CD14-positive monocyte (primary cell): Measurements from ENCODE around the gene SLC39A3. TPM values are rescaled to one million over a fixed set of nuclear protein-coding genes. Genes with fewer than 3 reads are reported as not detected.

Experiments
- DNase-seq, 3 donors: peaks; one replicate each; pipeline ENCODE4 v3.0.0-alpha.2; 2011 to 2022
- H2AFZ ChIP-seq: 2 replicates; pipeline ENCODE4 v1.6.0; 2012; ENCODE audit warnings: mild to moderate bottlenecking, low read depth, low read length, inconsistent platforms; ENCODE audit not compliant: insufficient read depth, poor library complexity, severe bottlenecking
- H3K27ac ChIP-seq, 2 donors: 1 replicate in 1 of 2; 2 replicates in 1 of 2; pipeline ENCODE4 v1.5.1; 2012 to 2013; ENCODE audit warnings: low read length in 2 of 2, control low read depth in 1 of 2, inconsistent platforms in 1 of 2, low read depth in 1 of 2, mild to moderate bottlenecking in 1 of 2
- H3K27me3 ChIP-seq, 2 donors: one replicate each; pipeline versions ENCODE4 v1.6.0 to v1.6.1; 2011 to 2013; ENCODE audit warnings: low read length in 2 of 2; ENCODE audit not compliant: control insufficient read depth in 2 of 2, insufficient read depth in 2 of 2
- H3K36me3 ChIP-seq, 2 donors: replicated peaks in 1 of 2; 1 replicate in 1 of 2; 2 replicates in 1 of 2; pipeline versions ENCODE4 v1.5.1 to v1.6.1; 2012 to 2013; ENCODE audit warnings: low read length in 2 of 2, control low read depth in 1 of 2, inconsistent platforms in 1 of 2, mild to moderate bottlenecking in 1 of 2; ENCODE audit not compliant: insufficient read depth in 2 of 2, control insufficient read depth in 1 of 2
- H3K4me1 ChIP-seq, 2 donors: 1 replicate in 1 of 2; 2 replicates in 1 of 2; pipeline versions ENCODE4 v1.5.1 to v1.6.1; 2012 to 2013; ENCODE audit warnings: low read length in 2 of 2, control low read depth in 1 of 2, inconsistent platforms in 1 of 2, mild to moderate bottlenecking in 1 of 2, moderate library complexity in 1 of 2; ENCODE audit not compliant: insufficient read depth in 2 of 2, control insufficient read depth in 1 of 2
- H3K4me2 ChIP-seq: replicated peaks from 2 replicates; pipeline ENCODE3; 2012; ENCODE audit warnings: low read length, moderate library complexity, mild to moderate bottlenecking; ENCODE audit not compliant: poor library complexity, severe bottlenecking; ENCODE audit errors: extremely low read depth
- H3K4me3 ChIP-seq, 3 experiments: fragments of 200-600 bp in 1 of 3; sonication (generic) in 1 of 3; replicated peaks in 1 of 3; 1 replicate in 2 of 3; 2 replicates in 1 of 3; pipeline ENCODE4 v1.5.1; 2011 to 2013; ENCODE audit warnings: low read length in 3 of 3, mild to moderate bottlenecking in 3 of 3, control low read depth in 2 of 3, low read depth in 2 of 3, inconsistent platforms in 1 of 3, moderate library complexity in 1 of 3
- H3K79me2 ChIP-seq: 2 replicates; pipeline ENCODE4 v1.6.0; 2012; ENCODE audit warnings: mild to moderate bottlenecking, control low read depth, inconsistent platforms, low read length, moderate library complexity; ENCODE audit not compliant: insufficient read depth
- H3K9ac ChIP-seq: 2 replicates; pipeline ENCODE4 v1.6.0; 2017; ENCODE audit warnings: low read length, mild to moderate bottlenecking; ENCODE audit not compliant: insufficient read depth, poor library complexity, severe bottlenecking
- H3K9me3 ChIP-seq, 2 donors: replicated peaks in 1 of 2; 1 replicate in 1 of 2; 2 replicates in 1 of 2; pipeline versions ENCODE4 v1.5.1 to v1.6.1; 2012 to 2013; ENCODE audit warnings: low read length in 2 of 2, control low read depth in 1 of 2; ENCODE audit not compliant: control insufficient read depth in 1 of 2, insufficient read depth in 1 of 2
- H4K20me1 ChIP-seq: 2 replicates; pipeline ENCODE4 v1.6.0; 2012; ENCODE audit warnings: mild to moderate bottlenecking, low read length, control low read depth, moderate library complexity; ENCODE audit not compliant: insufficient read depth
- H3K27ac Mint-ChIP-seq, 7 donors: one replicate each; pipeline ENCODE4 v1.8.0; 2020; ENCODE audit warnings: mild to moderate bottlenecking in 7 of 7, mixed read lengths in 7 of 7, moderate library complexity in 6 of 7, inconsistent platforms in 2 of 7
- H3K27me3 Mint-ChIP-seq, 3 donors: one replicate each; pipeline ENCODE4 v1.8.0; 2021 to 2022; ENCODE audit warnings: low read depth in 3 of 3, mild to moderate bottlenecking in 3 of 3, mixed read lengths in 3 of 3, moderate library complexity in 3 of 3, inconsistent platforms in 1 of 3
- H3K36me3 Mint-ChIP-seq, 2 donors: one replicate each; pipeline ENCODE4 v1.8.0; 2020; ENCODE audit warnings: mixed read lengths in 2 of 2, inconsistent platforms in 1 of 2, mild to moderate bottlenecking in 1 of 2
- H3K4me1 Mint-ChIP-seq: one replicate; pipeline ENCODE4 v1.8.0; 2020; ENCODE audit warnings: mild to moderate bottlenecking, mixed read lengths
- H3K4me3 Mint-ChIP-seq, 2 donors: one replicate each; pipeline ENCODE4 v1.8.0; 2020; ENCODE audit warnings: mild to moderate bottlenecking in 2 of 2, mixed read lengths in 2 of 2, moderate library complexity in 1 of 2
- H3K9me3 Mint-ChIP-seq, 7 donors: one replicate each; pipeline ENCODE4 v1.8.0; 2020 to 2022; ENCODE audit warnings: mixed read lengths in 7 of 7, mild to moderate bottlenecking in 6 of 7, moderate library complexity in 6 of 7, inconsistent platforms in 2 of 7
- CTCF ChIP-seq: fragments of 200-600 bp; IDR thresholded peaks from one replicate; pipeline ENCODE4 v1.8.0; 2022; ENCODE audit warnings: antibody characterized with exemption, mild to moderate bottlenecking
- WGBS: methylation state at CpG from one replicate; pipeline ENCODE4 v1.1.5; 2013; ENCODE audit warnings: missing lambda C conversion rate; ENCODE audit not compliant: insufficient coverage; 5-methylcytosine and 5-hydroxymethylcytosine counted together
- intact Hi-C, 2 donors: fragments of 100-400 bp; cut with micrococcal nuclease; formaldehyde crosslinking; loops; one replicate each; pipeline versions ENCODE4 v1.15.0 to v1.15.1; 2023
- polyA plus RNA-seq, 3 donors: library from polyadenylated mRNA; depleted of rRNA in 1 of 3; unstranded in 2 of 3; stranded (reverse) in 1 of 3; fragments of 300-500 nt in 2 of 3; fragments of >200 nt in 1 of 3; fragmentation: Illumina TruSeq in 2 of 3; gene quantifications; 1 replicate in 2 of 3; 2 replicates in 1 of 3; pipeline ENCODE4 v1.2.3, GENCODE V29; 2012 to 2021

The SLC39A3 gene
- polyA plus RNA-seq, 3 donors, result 14.2 to 39.5 (median 37.0) TPM

DNA sequence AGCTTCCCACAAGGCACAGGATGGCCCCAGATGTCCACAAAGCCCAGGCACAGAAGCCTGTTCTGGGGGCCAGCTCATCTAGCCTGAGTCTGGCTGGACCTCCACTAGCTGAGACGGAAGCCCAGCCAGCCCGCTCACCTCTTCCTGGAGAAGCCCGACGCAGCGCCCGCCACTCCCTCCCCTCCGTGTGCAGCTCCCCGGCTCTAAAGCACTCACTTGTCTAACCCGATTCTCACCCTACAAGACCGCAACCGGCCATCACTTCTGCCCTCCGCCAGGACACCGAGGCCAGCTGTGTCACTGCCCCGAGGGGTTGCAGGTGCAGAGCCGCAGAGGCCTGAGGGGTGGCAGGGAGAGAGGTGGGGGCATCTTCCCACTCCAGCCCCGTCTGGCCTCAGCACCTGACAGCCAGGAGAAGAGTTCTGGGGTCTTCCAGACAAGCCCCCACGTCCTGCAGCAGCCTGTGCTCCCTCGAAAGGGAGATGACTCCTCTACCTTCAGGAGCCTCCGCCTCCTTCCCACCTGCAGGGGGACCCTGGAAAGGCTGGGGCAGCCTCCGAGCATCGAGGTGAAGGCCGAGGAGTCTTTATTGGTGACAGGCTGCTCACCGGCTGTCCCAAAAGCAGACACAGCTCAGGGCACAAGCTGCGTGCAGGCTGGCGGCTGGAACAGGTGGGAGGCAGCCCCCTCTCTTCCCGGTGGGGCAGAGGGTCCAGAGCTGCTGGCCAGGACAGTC, 12.7 kb downstream of the SLC39A3 start:
- H3K9me3 ChIP-seq, result no peaks in the 10 kb centered on the region
- no peak for DNase-seq
- no peak overlapping the region for H2AFZ ChIP-seq
- peaks cover 0 to 5% of the 10 kb centered on the region in 2 donors for H3K4me1 ChIP-seq
- H3K27me3 Mint-ChIP-seq, result peaks cover 24 to 49% (median 45%) of the 10 kb centered on the region in 3 donors
- H3K36me3 Mint-ChIP-seq, result peaks cover 0 to 3% of the 10 kb centered on the region in 2 donors
- H3K9ac ChIP-seq, result no peak overlapping the region
- WGBS, result 29% methylated on average over 17 of the region's 26 CpGs
- no peaks in the 10 kb centered on the region for H3K79me2 ChIP-seq
- H3K36me3 ChIP-seq, result peaks cover 0 to 4% of the 10 kb centered on the region in 2 donors
- H3K4me3 Mint-ChIP-seq, result peak overlapping the region in 1 of 2 donors; percentile 24
- peaks cover 0 to 23% of the 10 kb centered on the region in 2 donors for H3K27me3 ChIP-seq
- intact Hi-C loops, result no loop called here
- no peak overlapping the region for H3K27ac ChIP-seq
- H3K4me1 Mint-ChIP-seq, result no peaks in the 10 kb centered on the region
- H3K9me3 Mint-ChIP-seq, result peaks cover 0 to 4% (median 0%) of the 10 kb centered on the region in 7 donors
- H3K4me3 ChIP-seq, result no peak overlapping the region
- H3K27ac Mint-ChIP-seq, result peak overlapping the region in 1 of 7 donors; percentile 46
- H3K4me2 ChIP-seq, result no peak overlapping the region
- no peaks in the 10 kb centered on the region for H4K20me1 ChIP-seq
- no peak for TF ChIP-seq CTCF

GRCh38 chr19:2726160-2726855, 13.5 kb downstream of the SLC39A3 start:
- H3K9me3 ChIP-seq, result no peaks in the 10 kb centered on the region
- intact Hi-C loops, result no loop called here
- H3K27me3 ChIP-seq, result peaks cover 2 to 30% of the 10 kb centered on the region in 2 donors
- 73% methylated on average over 9 of the region's 15 CpGs for WGBS
- H3K36me3 ChIP-seq, result no peaks in the 10 kb centered on the region
- Mint-ChIP-seq H3K4me1 (peaks cover 2% of the 10 kb centered on the region), H3K36me3 (no peaks in the 10 kb centered on the region), H3K4me3 (no peak overlapping the region), H3K27me3 (peaks cover 30 to 56% (median 52%) of the 10 kb centered on the region in 3 donors), H3K9me3 (peaks cover 0 to 10% (median 5%) of the 10 kb centered on the region in 7 donors), H3K27ac (peak overlapping the region in 1 of 7 donors; percentile 8)
- H2AFZ ChIP-seq, result no peak overlapping the region
- no peak overlapping the region for H3K4me2 ChIP-seq
- H3K4me3 ChIP-seq, result no peak overlapping the region
- TF ChIP-seq CTCF, result no peak
- H3K9ac ChIP-seq, result no peak overlapping the region
- DNase-seq, result no peak
- no peaks in the 10 kb centered on the region for H3K79me2 ChIP-seq
- no peaks in the 10 kb centered on the region for H4K20me1 ChIP-seq
- peaks cover 2 to 5% of the 10 kb centered on the region in 2 donors for H3K4me1 ChIP-seq
- no peak overlapping the region for H3K27ac ChIP-seq
